Measurements from ENCODE around the gene SLC7A14. TPM values are rescaled to one million over a fixed set of nuclear protein-coding genes. Genes with fewer than 3 reads are reported as not detected.

SLC7A14 gene
- total RNA-seq, 2 experiments from 2014 or later: not detected

DNA sequence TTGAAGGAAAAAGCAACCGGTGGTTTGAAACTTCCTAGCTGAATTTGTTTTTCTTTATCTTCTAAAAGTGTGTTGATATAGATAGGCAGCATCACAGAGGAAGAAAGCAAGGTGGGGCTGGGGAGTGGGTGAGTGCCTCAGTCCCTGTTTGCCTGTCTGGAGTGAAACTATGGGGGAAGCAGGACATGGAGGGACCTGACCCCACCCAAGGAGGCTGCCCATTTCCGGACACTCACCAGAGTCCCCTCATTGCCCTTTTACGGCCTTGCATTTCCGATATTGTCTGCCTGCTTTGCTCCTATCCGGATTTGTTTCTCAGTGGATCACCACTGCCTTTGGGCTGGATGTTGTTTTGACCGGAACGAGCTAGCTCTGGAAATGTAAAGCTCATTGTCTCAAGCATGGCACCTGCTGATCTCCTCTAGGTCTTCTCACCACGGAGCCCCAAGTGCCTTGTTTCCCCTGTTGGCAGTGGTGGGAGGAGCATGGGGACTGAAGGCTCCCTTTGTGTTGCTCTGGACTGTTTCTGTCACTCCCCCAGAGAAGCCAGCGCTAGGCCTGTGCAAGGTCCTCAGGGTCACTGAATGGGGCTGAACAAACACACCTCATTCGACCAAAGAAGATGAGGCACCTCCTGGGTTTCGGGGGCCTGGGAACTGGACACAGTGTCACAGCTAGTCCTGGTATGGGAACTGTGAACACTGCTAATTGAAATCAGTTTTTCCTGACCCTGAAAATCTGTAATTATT lies 160.2 kb downstream of the SLC7A14 start:
- ChIA-PET CTCF (interaction anchor here (1.8 kb wide), 1 partner anchor 11 kb away, joined by 8 read pairs; no protein-coding TSS in a partner anchor), POLR2A (no interaction called here)
- Mint-ChIP-seq H3K27ac (no peak overlapping the region), H3K27me3 (peaks cover 5% of the 10 kb centered on the region), H3K4me3 (no peak overlapping the region), H3K36me3 (no peaks in the 10 kb centered on the region), H3K9me3 (no peaks in the 10 kb centered on the region), H3K4me1 (ENCODE audit: low read depth) (peaks cover 17% of the 10 kb centered on the region)
- intact Hi-C loops (cut with micrococcal nuclease): loop anchor here (10.0 kb wide), 1 partner anchor 661 kb away; the partner anchor contains the start of genes ACTRT3 and TERC
- DNase-seq: no peak

DNA sequence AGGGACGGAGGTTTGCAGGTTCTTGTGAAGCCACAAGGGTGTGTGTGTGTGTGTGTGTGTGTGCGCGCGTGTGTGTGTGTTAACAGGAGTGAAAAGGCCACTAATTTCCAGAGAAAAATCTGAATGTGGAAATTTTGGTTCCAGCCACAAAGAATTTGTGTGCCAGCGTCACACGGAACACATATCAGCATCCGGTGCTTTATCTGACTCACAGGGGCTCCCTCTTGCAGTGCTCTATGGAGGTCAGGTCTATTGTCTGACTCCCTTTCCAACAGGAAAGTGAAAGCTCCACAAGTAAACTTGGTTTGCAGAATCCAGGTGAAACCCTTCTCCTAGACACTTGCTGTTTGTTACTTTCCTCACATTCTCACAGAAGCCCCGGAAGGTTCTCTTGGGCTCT lies 161.0 kb downstream of the SLC7A14 start:
- peaks cover 21% of the 10 kb centered on the region for H3K4me1 Mint-ChIP-seq (ENCODE audit: low read depth)
- H3K36me3 Mint-ChIP-seq: no peaks in the 10 kb centered on the region
- DNase-seq: peak; percentile 15
- POLR2A ChIA-PET: no interaction called here
- H3K27ac Mint-ChIP-seq: no peak overlapping the region
- CTCF ChIA-PET: interaction anchor here (1.8 kb wide), 1 partner anchor 11 kb away, joined by 8 read pairs; no protein-coding TSS in a partner anchor
- intact Hi-C loops (cut with micrococcal nuclease): loop anchor here (10.0 kb wide), 1 partner anchor 660 kb away; the partner anchor contains the start of genes ACTRT3 and TERC
- no peak overlapping the region for H3K4me3 Mint-ChIP-seq
- no peaks in the 10 kb centered on the region for H3K9me3 Mint-ChIP-seq
- H3K27me3 Mint-ChIP-seq: peaks cover 11% of the 10 kb centered on the region

DNA sequence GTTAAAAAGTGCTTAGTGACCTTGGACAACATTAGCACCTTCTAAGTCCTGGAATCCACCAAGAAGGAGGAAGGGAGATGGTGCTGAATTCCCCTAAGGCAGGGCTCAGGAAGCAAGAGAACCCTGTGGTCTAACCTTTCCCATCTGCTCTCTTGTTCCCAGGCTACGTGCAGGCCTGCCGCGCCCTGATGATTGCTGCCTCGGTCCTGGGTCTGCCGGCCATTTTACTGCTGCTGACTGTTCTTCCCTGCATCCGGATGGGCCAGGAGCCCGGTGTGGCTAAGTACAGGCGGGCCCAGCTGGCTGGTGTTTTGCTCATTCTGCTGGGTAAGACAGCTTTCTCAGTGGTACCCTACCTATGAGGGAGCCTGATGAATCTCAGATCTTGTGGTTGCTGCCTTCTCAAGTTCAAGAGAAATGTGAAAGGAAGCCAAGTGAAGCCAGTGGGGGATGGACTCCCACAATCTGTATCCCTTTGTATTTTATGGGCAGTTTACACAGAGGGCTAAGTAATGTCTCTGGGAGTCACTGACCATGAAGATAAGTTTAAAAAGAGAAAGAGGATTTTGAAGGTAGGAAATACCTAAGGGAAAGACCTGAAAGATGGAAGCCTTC lies 162.8 kb downstream of the SLC7A14 start:
- Mint-ChIP-seq H3K4me3 (no peak overlapping the region), H3K27me3 (peaks cover 18% of the 10 kb centered on the region), H3K27ac (no peak overlapping the region), H3K9me3 (no peaks in the 10 kb centered on the region), H3K36me3 (no peaks in the 10 kb centered on the region), H3K4me1 (ENCODE audit: low read depth) (peaks cover 16% of the 10 kb centered on the region)
- ChIA-PET CTCF (interaction anchor here (1.2 kb wide), 1 partner anchor 9 kb away, joined by 4 read pairs; no protein-coding TSS in a partner anchor), POLR2A (no interaction called here)
- intact Hi-C loops (cut with micrococcal nuclease): loop anchor here (10.0 kb wide), 1 partner anchor 658 kb away; the partner anchor contains the start of genes ACTRT3 and TERC
- no peak for DNase-seq

DNA sequence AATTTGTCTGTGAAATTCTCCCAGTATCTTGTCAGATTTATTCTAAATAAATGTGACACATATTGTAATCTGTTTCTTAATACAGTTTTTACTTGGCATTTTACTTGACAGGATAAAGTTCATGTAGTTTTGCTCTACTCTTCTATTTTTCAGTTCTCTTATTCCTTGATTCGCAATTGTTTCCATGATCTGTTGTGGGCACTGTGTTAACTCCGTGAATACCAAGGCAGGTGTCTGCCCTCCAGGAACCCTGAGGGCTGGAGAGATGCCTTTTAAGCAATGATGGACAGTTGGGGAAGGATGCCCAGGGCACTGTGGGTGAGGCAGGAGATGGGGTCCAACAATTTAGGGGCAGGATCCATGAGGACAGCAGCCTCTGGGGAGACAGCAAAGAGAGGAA lies 164.1 kb downstream of the SLC7A14 start:
- peaks cover 29% of the 10 kb centered on the region for H3K27me3 Mint-ChIP-seq
- CTCF ChIA-PET: interaction anchor here (1.2 kb wide), 1 partner anchor 8 kb away, joined by 4 read pairs; no protein-coding TSS in a partner anchor
- no peak overlapping the region for H3K4me3 Mint-ChIP-seq
- H3K4me1 Mint-ChIP-seq (ENCODE audit: low read depth): peaks cover 16% of the 10 kb centered on the region
- H3K36me3 Mint-ChIP-seq: no peaks in the 10 kb centered on the region
- no peaks in the 10 kb centered on the region for H3K9me3 Mint-ChIP-seq
- no peak overlapping the region for H3K27ac Mint-ChIP-seq
- intact Hi-C loops (cut with micrococcal nuclease): loop anchor here (10.0 kb wide), 1 partner anchor 657 kb away; the partner anchor contains the start of genes ACTRT3 and TERC
- no peak for DNase-seq
- POLR2A ChIA-PET: no interaction called here

DNA sequence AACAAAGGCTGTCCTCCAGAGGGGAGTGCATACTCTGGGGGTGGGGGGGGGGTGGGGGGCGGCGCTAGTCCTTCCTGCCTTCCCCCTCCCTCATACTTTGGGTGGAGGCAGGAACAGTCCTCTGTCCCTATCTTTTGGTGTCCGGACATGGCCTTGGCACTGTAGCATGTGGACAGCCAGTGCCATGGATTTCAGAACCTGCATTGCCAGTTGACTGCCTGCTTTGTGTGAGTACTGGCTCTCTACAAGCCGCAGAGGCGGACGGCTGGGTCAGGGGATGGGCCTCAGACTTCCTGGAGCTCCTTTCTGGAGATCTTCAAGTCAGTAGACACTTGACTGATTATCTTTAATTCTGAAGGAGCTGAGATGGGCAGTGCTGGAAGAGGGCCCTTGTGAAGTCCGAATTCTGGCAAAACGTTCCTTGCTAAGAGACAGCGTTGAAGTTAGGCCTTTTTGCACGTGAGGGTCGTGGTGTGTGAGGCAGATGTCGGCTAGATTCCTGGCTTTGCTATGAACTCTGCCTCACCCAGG lies 164.7 kb downstream of the SLC7A14 start:
- H3K27me3 Mint-ChIP-seq: peaks cover 30% of the 10 kb centered on the region
- H3K9me3 Mint-ChIP-seq: no peaks in the 10 kb centered on the region
- DNase-seq: no peak
- no peak overlapping the region for H3K27ac Mint-ChIP-seq
- POLR2A ChIA-PET: no interaction called here
- intact Hi-C loops (cut with micrococcal nuclease): loop anchor here (10.0 kb wide), 1 partner anchor 656 kb away; the partner anchor contains the start of genes ACTRT3 and TERC
- no peaks in the 10 kb centered on the region for H3K36me3 Mint-ChIP-seq
- no peak overlapping the region for H3K4me3 Mint-ChIP-seq
- CTCF ChIA-PET: no interaction called here
- peaks cover 16% of the 10 kb centered on the region for H3K4me1 Mint-ChIP-seq (ENCODE audit: low read depth)

DNA sequence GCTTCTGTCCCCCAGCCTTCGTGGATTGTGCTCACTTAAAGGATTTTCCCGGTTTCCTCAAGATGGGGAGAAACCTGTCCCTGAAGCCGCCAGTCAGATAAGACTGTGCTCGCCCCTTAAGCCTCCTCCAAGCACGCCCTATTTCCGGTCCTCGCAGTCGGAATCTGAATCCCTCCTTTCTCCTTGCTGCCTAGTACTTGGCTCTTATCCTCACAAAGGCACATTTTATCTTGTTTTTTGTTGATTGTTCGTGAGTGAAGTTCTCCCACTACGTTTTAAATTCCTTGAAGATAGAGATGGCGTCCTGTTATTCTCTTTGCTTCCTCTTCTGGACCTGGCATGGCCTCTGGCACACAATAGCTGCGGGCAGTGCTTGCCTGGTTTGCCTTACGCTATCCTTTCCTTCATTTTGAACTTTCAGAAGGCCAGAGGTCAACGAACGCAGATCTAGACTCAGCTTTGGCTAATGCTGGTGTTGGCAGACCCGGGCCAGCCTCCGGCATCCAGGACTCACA lies 165.5 kb downstream of the SLC7A14 start:
- intact Hi-C loops (cut with micrococcal nuclease): loop anchor here (10.0 kb wide), 1 partner anchor 656 kb away; the partner anchor contains the start of genes ACTRT3 and TERC
- CTCF ChIA-PET: interaction anchor here (1.3 kb wide), 1 partner anchor 391 kb away, joined by 4 read pairs; no protein-coding TSS in a partner anchor
- Mint-ChIP-seq H3K27me3 (peaks cover 30% of the 10 kb centered on the region), H3K4me3 (no peak overlapping the region), H3K4me1 (ENCODE audit: low read depth) (peaks cover 16% of the 10 kb centered on the region), H3K36me3 (no peaks in the 10 kb centered on the region), H3K9me3 (no peaks in the 10 kb centered on the region), H3K27ac (no peak overlapping the region)
- POLR2A ChIA-PET: no interaction called here
- no peak for DNase-seq

DNA sequence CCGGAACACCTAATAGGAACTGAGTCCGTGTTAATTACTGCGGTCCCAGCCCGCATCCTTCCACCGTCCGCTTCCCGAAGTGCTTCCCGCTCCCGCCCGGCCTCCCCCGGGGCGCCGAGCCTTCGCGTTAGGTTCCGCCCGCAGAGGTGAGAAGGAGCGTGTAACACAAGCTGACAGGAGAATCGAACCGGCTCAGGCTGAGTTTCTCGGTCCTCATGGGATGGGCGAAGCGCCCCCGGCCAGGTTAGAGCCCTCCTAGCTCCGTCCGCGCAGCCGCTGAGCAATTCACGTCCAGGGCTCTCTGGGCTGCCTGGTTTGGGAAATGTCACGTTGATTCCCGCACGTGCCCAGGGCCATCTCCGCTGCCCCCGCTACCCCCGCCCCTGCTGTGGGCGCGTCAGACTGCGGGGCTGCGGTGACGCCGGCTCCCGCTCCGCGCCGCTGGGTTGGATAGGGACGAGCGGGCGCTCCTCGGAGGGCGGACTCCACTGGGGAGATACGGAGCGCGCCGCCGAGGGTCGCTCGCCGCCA lies 166.3 kb downstream of the SLC7A14 start:
- Mint-ChIP-seq H3K27ac (no peak overlapping the region), H3K4me1 (ENCODE audit: low read depth) (peaks cover 16% of the 10 kb centered on the region), H3K27me3 (peaks cover 30% of the 10 kb centered on the region), H3K9me3 (no peaks in the 10 kb centered on the region), H3K36me3 (no peaks in the 10 kb centered on the region), H3K4me3 (no peak overlapping the region)
- CTCF ChIA-PET: interaction anchor here (1.3 kb wide), 1 partner anchor 392 kb away, joined by 4 read pairs; no protein-coding TSS in a partner anchor
- intact Hi-C loops (cut with micrococcal nuclease): loop anchor here (5.0 to 10.0 kb wide), 3 partner anchors 143 to 655 kb away; partner anchors contain the start of genes ACTRT3, LRRC31 and TERC
- no peak for DNase-seq
- POLR2A ChIA-PET: no interaction called here

DNA sequence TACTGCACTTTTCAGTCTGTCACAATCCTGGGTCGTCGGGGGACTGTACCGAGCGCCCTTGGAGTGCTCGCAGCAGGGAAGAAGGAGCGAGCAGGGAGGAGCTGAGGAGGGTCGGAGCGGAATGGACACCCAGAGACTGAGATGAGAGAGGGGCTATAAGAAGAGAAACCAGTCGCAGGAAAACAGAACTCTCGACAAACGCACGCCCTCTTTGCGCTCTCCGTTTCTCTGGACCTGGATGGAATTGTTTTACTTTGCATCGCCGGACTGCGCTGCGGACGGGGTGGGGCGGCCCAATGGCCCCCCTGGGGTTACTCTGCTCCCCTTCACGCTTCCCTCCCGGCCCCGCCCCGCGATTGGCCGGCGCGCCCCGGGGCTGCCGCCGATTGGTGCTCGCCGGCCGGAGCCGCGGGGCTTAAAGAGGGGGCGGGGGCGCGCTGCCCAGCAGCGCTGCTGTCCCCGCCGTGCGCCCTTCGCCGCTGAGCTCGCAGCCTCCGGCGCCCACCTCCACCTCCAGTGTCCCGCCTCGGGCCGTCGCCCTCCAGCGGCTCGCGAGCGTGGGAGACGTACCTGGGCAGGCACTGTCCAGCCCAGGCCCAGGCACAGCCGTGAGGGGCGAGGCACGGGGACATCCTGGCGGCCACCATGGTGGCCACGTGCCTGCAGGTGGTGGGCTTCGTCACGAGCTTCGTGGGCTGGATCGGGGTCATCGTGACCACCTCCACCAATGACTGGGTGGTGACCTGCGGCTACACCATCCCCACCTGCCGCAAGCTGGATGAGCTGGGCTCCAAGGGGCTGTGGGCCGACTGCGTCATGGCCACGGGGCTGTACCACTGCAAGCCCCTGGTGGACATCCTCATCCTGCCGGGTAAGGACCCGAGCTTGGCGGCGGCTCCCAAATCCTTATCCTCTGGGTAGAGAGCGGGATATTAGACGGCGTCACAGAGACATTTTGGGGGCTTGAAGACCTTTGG lies 167.2 kb downstream of the SLC7A14 start, which contains the start of gene CLDN11:
CLDN11 (plus strand) TSS at position 447 of the 977 bp plus-strand sequence; CDS start at position 646, 199 bp downstream.
- POLR2A ChIA-PET: no interaction called here
- H3K4me1 Mint-ChIP-seq (ENCODE audit: low read depth): peaks cover 16% of the 10 kb centered on the region
- DNase-seq: no peak

DNA sequence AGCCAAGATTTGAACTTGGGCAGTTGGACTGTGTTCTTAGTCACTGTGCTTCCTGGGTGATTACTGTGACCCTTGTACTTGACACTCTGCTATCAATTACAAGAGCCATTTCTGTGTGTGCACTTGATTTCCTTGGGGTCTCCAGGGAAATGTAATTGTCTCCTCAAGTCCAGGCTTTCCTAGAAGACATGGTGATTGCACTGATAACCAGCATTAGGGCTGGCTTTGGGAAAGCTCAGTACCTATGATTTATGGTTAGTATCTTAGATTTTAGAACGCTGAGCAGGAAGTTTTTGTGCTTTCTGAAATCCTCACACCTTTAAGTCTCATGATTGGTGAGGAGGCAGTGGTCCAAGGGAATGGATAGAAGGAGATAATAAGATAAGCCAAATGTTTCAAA lies 168.8 kb downstream of the SLC7A14 start:
- peaks cover 30% of the 10 kb centered on the region for H3K27me3 Mint-ChIP-seq
- no peaks in the 10 kb centered on the region for H3K9me3 Mint-ChIP-seq
- intact Hi-C loops (cut with micrococcal nuclease): loop anchor here (5.0 to 10.0 kb wide), 2 partner anchors 145 to 552 kb away; partner anchors contain the start of gene LRRC31
- POLR2A ChIA-PET: no interaction called here
- no peaks in the 10 kb centered on the region for H3K36me3 Mint-ChIP-seq
- no peak overlapping the region for H3K4me3 Mint-ChIP-seq
- CTCF ChIA-PET: interaction anchor here (1.4 to 8.8 kb wide), 2 partner anchors 23 to 396 kb away, joined by 3 to 226 read pairs; no protein-coding TSS in a partner anchor
- DNase-seq: no peak
- no peak overlapping the region for H3K27ac Mint-ChIP-seq
- H3K4me1 Mint-ChIP-seq (ENCODE audit: low read depth): peaks cover 16% of the 10 kb centered on the region

More for the DNA sequence above, 167.2 kb downstream of the SLC7A14 start, which contains the start of gene CLDN11:
- Mint-ChIP-seq H3K36me3 (no peaks in the 10 kb centered on the region), H3K9me3 (no peaks in the 10 kb centered on the region), H3K4me3 (peak within 1 kb of the TSS; percentile 48), H3K27ac (no peak within 1 kb of the TSS), H3K27me3 (peaks cover 30% of the 10 kb centered on the region)
- CTCF ChIA-PET: interaction anchor here (1.3 to 8.8 kb wide), 2 partner anchors 393 to 394 kb away, joined by 4 to 226 read pairs; no protein-coding TSS in a partner anchor
- intact Hi-C loops (cut with micrococcal nuclease): loop anchor here (5.0 to 10.0 kb wide), 2 partner anchors 144 to 554 kb away; partner anchors contain the start of gene LRRC31

DNA sequence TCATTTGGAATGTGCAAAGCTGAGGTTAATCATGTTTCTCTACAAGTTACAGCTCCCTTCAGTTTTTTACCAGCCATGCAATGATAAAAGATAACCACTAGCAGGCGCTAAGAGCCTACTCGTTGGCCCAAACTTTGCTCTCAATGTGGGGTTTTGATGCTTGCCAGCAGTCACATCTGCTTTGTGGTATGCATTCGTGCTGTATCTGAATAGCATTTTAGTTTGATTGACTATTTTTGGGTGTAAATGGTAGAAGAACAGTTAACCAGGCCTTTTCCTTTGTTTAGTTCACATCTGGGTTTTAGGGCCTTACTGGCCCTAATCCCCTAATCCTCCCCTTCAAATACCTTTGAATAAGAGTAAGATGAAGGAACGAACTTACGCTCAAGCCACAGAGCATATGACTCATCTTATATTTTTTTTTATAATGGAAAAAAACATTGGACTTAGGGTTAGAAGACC lies 171.6 kb downstream of the SLC7A14 start:
- no peaks in the 10 kb centered on the region for H3K36me3 Mint-ChIP-seq
- H3K27me3 Mint-ChIP-seq: peaks cover 20% of the 10 kb centered on the region
- intact Hi-C loops (cut with micrococcal nuclease): loop anchor here (1.0 to 10.0 kb wide), 5 partner anchors 83 to 549 kb away; partner anchors contain the start of gene LRRC31
- peaks cover 8% of the 10 kb centered on the region for H3K4me1 Mint-ChIP-seq (ENCODE audit: low read depth)
- POLR2A ChIA-PET: interaction anchor here (0.6 kb wide), 1 partner anchor 276 kb away, joined by 3 read pairs; no protein-coding TSS in a partner anchor
- no peaks in the 10 kb centered on the region for H3K9me3 Mint-ChIP-seq
- CTCF ChIA-PET: interaction anchor here (0.5 to 8.8 kb wide), 59 partner anchors 8 to 1749 kb away, joined by 3 to 226 read pairs (median 4); no protein-coding TSS in a partner anchor
- DNase-seq: peak; percentile 45
- H3K27ac Mint-ChIP-seq: no peak overlapping the region
- H3K4me3 Mint-ChIP-seq: no peak overlapping the region
